Stimulated activated CD8-positive, alpha-beta memory T cell treated with anti-CD3 and anti-CD28 coated beads, Interleukin-12 subunit alpha, Interleukin-12 subunit beta, amount 100 ng/mL, for 1 hour (primary cell): ENCODE results near the gene AGBL3.
"Not testable (repeated sequence)": the region's sequence is repeated elsewhere in the genome, so short reads cannot be mapped to it uniquely, and the experiment has no call there.

Experiments
- DNase-seq: peaks from one replicate; pipeline ENCODE4 v3.0.0-alpha.2; 2020; ENCODE audit warnings: low read depth

AGBL3 gene

GRCh38 chr7:134966691-134967090 is 19.6 kb upstream of the AGBL3 start:
- no peak for DNase-seq

GRCh38 chr7:134968110-134968509 is 18.2 kb upstream of the AGBL3 start:
- no peak for DNase-seq

- not testable (repeated sequence) for DNase-seq
Observed at GRCh38 chr7:134981645-134982044, 4.7 kb upstream of the AGBL3 start.

GRCh38 chr7:134985894-134986362 is 380 bp upstream of the AGBL3 start:
- DNase-seq = no peak

GRCh38 chr7:134988161-134988560 is 1.9 kb downstream of the AGBL3 start:
- DNase-seq = no peak

GRCh38 chr7:134991469-134992339 is 5.4 kb downstream of the AGBL3 start:
- DNase-seq = no peak

GRCh38 chr7:134992626-134993179 is 6.4 kb downstream of the AGBL3 start:
- no peak for DNase-seq

- no peak for DNase-seq
Observed at GRCh38 chr7:134993877-134994456, 7.7 kb downstream of the AGBL3 start.

GRCh38 chr7:134995239-134996096 is 9.2 kb downstream of the AGBL3 start:
- DNase-seq = no peak

- DNase-seq = no peak
Observed at GRCh38 chr7:134996097-134996550, 9.8 kb downstream of the AGBL3 start.

GRCh38 chr7:134997214-134997885 is 11.0 kb downstream of the AGBL3 start:
- DNase-seq = no peak

GRCh38 chr7:134999136-134999535 is 12.8 kb downstream of the AGBL3 start:
- no peak for DNase-seq

GRCh38 chr7:135001390-135002165 is 15.3 kb downstream of the AGBL3 start:
- DNase-seq = no peak

GRCh38 chr7:135012229-135012628 is 25.9 kb downstream of the AGBL3 start:
- DNase-seq = no peak

- no peak for DNase-seq
Observed at GRCh38 chr7:135023622-135024021, 37.3 kb downstream of the AGBL3 start.

- no peak for DNase-seq
Observed at GRCh38 chr7:135035252-135035651, 48.9 kb downstream of the AGBL3 start.

GRCh38 chr7:135067017-135067416 is 80.7 kb downstream of the AGBL3 start:
- not testable (repeated sequence) for DNase-seq

GRCh38 chr7:135074096-135074495 is 87.8 kb downstream of the AGBL3 start:
- no peak for DNase-seq

- DNase-seq = no peak
Observed at GRCh38 chr7:135074531-135074930, 88.2 kb downstream of the AGBL3 start.

- no peak for DNase-seq
Observed at GRCh38 chr7:135075716-135076115, 89.4 kb downstream of the AGBL3 start.

- no peak for DNase-seq
Observed at GRCh38 chr7:135076882-135077281, 90.6 kb downstream of the AGBL3 start.
